Forelimb muscle (tissue), 1 donor: ENCODE results near the gene ZKSCAN5. TPM values are rescaled to one million over a fixed set of nuclear protein-coding genes. Genes with fewer than 3 reads are reported as not detected.
"Not testable (repeated sequence)": the region's sequence is repeated elsewhere in the genome, so short reads cannot be mapped to it uniquely, and the experiment has no call there.

Source experiments
- DNase-seq: peaks from one replicate; pipeline ENCODE4 v3.0.0-alpha.2; 2013; ENCODE audit warnings: low read depth
- polyA plus RNA-seq: library from polyadenylated mRNA; unstranded; fragments of 120-200 nt; gene quantifications from one replicate; pipeline ENCODE4 v1.2.1, GENCODE V29; 2013; ENCODE audit not compliant: insufficient read length

The ZKSCAN5 gene
- polyA plus RNA-seq, 1 donor, result 9.4 TPM

GRCh38 chr7:99551767-99552463 is 47.5 kb downstream of the ZKSCAN5 start, which contains the start of gene FAM200A:
TSS of gene FAM200A (minus strand) at chr7:99552114. CDS start at chr7:99548407, 3,707 bp downstream.
- peak; percentile 94 for DNase-seq

DNA sequence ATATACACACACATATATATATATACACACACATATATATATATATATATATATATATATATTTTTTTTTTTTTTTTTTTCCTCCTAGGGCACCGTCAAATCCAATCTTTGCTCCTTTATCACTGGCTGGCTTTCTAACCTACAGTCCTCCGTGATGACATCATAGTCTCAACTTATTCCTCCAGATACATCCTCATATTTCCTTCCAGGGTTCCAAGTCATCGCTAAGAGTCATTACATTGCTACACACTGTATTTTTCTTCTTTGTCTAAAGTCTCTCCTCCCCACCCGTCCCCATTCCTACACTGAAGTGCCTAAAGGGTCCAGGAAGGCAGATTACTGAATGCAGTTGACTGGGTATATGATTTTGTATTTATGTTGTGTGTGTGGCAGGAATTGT is 48.6 kb downstream of the ZKSCAN5 start:
- no peak for DNase-seq

DNA sequence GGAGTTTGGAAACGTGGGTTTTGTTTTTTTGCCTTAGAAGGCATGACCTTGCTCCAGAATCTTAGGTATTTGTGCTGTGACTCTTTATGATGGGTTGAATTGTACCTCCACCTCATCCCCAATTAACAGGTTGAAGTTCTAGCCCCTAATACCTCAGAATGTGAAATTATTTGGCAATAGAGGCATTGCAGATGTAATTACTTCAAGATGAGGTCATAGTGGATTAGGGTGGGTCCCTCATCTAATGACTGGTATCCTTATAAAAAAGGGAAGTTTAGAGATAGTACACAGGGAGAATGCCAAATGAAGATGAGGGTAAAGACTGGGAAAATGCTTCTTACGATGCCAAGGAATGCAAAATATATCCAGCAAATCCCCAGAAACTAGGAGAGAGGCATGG is 50.5 kb downstream of the ZKSCAN5 start:
- DNase-seq, result no peak

DNA sequence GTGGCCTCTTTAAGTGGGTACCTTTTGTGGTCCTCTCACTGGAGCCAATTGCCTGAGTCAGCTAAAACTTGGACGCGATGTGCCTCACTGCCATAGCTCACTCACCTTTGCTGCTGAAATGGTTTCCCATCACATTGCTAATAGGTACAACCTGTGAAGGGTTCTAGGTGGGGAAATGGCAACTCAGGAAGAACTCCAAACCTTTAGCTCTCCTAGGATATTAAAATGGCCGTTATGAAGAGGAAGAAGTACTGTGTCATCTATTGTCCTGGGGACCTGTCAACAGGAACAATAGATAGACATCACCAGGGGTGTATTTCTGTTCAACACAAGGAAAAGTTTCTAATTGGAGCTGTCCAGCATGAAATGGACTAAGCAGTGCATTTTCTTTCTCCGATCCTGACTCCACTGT is 52.7 kb downstream of the ZKSCAN5 start:
- no peak for DNase-seq

- no peak for DNase-seq
These were observed 53.5 kb downstream of the ZKSCAN5 start for GRCh38 chr7:99557940-99558305.

GRCh38 chr7:99558306-99559174 is 54.1 kb downstream of the ZKSCAN5 start, which contains the start of gene ZNF655:
TSS of gene ZNF655 (plus strand) at chr7:99558642. CDS start at chr7:99560560, 1,918 bp downstream.
- DNase-seq, result peak; percentile 52

DNA sequence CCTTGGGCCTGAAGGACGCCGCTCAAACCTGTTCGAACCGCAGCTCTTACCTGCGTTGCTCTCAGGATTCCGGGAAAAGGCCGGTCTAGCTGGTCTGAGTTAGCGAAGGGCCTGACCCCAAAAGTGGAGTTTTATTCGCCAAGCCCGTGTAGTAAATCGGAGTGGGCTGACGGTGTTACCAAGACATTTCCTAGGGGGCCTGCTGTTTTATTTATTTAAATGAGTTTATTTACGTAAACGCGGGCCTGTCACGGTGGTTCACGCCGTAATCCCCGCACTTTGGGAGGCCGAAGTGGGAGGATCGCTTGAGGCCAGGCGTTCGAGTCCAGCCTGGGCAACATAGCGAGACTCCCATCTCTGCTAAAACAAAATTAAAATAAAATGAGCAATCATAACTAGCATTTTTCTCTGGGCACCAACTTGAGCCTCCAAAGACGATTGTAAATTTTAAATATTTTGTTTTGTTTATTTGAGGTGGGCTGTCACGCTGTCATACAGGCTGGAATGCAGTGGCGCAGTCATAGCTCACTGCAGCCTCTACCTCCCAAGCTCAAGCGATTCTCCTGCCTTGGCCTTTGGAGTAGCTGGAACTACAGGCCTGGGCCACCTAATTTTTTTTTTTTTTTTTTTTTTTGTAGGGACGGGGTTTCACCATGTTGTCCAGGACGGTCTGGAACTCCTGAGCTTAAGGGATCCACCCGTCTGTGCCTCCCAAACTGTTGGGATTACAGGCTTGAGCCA is 54.9 kb downstream of the ZKSCAN5 start:
- DNase-seq, result no peak

DNA sequence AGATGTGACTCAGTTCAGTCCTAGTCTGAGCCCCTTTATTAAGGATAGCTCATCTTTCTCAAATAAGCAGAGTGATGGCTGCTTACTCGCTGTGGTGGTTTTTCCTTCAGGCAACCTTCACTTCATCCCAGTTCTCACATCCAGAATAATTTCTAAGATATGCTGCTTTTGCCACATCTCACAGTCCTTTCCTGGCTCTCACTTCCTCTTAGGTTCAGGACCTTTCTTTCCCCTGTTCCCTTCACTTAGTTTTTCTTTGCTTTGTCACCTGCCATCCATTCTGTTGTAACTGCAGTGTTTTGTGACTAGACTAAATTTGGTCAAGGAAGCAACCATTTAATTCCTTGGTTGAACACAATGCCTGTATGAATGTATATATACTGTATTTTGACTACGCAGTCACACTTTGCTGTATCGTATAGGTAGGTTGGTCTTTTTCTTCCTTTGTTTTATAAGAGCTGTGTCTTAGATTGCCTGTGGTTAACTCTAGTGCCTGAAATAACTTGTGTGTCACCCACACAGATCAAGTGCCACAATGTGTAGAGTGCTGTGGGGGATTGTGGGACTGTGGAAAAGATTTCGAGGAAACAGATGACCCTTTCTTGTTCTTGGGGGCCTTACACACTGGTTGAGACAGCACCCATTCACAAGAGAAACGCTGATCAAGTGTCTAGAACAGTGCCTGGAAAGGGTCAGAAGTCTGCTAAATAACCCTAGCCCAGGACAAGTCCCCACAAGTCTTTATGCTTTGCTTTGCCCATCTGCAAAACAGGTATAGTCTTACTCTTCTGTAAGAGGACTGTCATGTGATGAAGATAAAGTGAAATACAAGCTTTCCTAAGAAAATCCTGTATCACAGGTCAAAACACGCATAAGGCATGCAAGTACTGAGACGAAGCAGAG is 56.6 kb downstream of the ZKSCAN5 start:
- no peak for DNase-seq

DNA sequence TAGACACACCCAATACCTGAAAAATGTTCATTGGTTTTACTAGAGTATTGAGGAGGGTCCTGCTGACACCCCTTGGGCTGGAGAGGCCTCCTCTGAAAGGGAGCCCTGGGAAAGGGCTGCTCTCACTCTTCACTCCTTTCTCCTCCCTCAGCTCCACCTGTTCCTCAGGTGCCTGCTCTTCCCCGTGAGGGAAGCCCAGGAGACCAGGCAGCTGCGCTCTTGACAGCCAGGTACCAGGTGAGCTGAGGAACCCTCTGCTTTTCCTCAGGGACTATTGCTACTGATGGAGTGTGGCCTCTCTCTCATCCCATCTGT is 57.2 kb downstream of the ZKSCAN5 start:
- no peak for DNase-seq

- no peak for DNase-seq
These were observed 57.8 kb downstream of the ZKSCAN5 start for GRCh38 chr7:99562114-99562784.

DNA sequence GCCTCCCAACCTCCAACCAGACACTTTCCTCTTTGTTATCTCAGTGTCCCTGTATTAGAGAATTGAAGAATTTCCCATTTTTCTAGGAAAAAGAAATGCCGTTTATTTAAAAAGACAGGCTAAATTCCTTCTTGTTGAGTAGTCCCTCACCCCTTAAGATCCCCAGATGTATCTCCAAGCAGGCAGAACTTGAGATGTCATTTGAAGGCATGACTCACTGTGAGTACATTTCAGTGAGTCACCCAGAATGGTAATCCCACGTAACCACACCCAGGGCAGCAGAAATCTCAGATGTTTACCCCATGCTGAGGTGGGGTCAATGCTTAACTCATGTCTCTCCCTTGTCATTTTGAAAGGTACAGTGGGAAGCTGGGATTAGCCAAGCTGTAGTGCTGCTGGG is 58.4 kb downstream of the ZKSCAN5 start:
- DNase-seq, result no peak

- DNase-seq, result no peak
These were observed 59.2 kb downstream of the ZKSCAN5 start for GRCh38 chr7:99563650-99564049.

GRCh38 chr7:99568770-99569169 is 64.3 kb downstream of the ZKSCAN5 start:
- not testable (repeated sequence) for DNase-seq

GRCh38 chr7:99571768-99572167 is 67.3 kb downstream of the ZKSCAN5 start:
- no peak for DNase-seq

GRCh38 chr7:99573257-99573656 is 68.8 kb downstream of the ZKSCAN5 start:
- no peak for DNase-seq

DNA sequence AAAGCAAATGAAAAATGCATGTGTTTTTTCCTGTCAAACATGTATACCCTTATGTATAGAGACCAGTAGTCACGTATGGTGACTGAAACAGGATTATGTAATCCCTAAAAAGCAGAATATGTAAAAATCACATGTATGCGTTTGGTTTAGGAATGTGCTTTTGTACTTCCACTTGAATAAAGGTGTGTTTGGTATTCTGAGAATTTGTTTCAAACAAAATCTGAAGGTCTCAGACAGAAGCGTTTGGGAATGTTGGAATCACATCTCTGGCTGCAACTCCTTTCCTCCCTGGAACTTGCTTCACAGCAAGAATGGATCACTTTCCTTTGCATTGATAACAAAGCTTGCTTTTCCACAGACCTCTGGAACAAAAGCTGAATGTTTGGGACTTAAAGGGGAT is 71.8 kb downstream of the ZKSCAN5 start:
- DNase-seq, result no peak

DNA sequence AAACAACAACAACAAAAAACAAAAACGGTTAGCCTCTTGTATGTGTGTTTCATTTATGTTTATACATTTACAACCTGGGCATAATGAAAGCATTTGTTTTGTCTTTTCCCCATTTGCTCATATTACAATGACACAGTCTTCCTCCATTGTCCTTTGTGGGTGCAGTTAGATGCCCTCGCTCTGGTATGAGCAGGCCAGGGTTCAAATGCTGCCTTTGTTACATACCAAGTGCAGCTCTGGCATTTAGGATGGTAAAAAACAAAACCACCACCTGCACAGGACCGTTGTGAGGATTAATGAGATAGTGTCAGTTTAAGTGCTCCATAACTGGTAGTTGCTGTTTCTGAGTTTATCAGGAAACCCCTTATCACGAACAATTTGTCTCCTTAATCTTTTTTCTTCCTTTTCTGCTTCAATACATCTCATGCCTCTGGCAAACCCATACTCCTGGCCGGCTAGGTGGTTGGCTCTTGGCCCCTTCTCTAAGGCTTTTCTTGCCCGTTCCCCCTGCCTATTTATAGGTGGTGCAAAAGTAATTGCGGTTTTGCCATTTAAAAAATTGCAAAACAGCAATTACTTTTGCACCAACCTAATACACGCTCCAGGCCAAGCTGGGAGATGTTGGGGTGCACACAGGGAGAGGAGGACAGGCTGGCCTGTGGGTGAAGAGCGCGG is 75.0 kb downstream of the ZKSCAN5 start:
- no peak for DNase-seq

DNA sequence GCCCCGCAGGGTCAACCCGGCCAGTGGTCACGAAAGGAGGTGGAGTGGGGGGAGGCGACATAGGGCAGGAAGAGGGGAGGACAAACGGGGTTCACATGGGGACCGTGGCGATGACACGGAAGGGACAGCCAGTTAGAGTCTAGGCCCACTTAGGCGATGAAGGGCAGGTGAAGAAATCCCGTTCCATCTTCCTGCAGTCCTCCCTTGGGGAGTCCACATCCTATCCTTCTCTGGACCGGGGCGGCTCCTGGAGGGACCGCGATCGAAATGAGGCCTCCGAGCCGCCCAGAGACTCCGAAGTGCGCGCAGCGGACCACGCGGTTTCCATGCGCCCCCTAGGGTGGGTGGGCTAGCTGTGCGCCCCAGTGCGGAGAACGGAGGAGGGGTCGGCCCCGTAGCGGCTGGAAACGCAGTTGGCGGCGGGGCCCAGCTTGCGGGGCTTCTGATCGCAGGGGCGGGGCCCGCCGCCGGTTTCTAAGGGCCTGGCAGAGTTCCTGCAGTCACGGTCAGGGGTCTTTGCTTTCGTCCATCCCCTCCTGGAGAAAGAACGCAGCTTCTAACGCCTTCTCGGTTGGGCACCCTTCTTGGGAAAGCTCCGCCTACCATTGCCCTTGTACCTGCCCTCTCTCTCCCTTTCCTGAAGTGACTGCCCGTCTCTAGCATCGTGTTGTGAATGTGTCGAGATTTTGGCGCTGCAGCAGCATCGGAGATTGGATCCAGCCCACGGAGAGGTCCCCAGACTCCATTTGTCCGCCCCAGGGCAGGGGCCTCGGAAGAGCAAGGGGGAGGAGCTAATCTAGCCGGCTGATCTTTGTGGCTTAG is 75.7 kb downstream of the ZKSCAN5 start:
- no peak for DNase-seq

GRCh38 chr7:99580778-99581332 is 76.4 kb downstream of the ZKSCAN5 start:
- not testable (repeated sequence) for DNase-seq
